ENCODE results near the gene KIFBP. TPM values are rescaled to one million over a fixed set of nuclear protein-coding genes. Genes with fewer than 3 reads are reported as not detected.

The KIFBP gene
- total and polyA plus RNA-seq, 2 of the 13 experiments (the other 11 are each of a cell fraction or from before 2014, with no cell fraction given) = 13.0 to 21.9 TPM

GRCh38 chr10:69056129-69056528, 67.5 kb downstream of the KIFBP start (continued):
- peak; percentile 55 for TF ChIP-seq ZNF687 (CRISPR knock-in tag; IDR thresholded peaks at IDR 0.05)
- TF ChIP-seq KLF9 (CRISPR knock-in tag; IDR thresholded peaks at IDR 0.05; ENCODE audit: low read depth) = no peak
- peak; percentile 85 for TF ChIP-seq ETV5 (CRISPR knock-in tag; IDR thresholded peaks at IDR 0.05; ENCODE audit: borderline replicate concordance)
- TF ChIP-seq RARA (CRISPR knock-in tag; IDR thresholded peaks at IDR 0.05) = peak; percentile 49; the same call in 1 of the 2 replicates
- peak; percentile 46; the same call in 1 of the 2 replicates for TF ChIP-seq HNF4A (CRISPR knock-in tag; IDR thresholded peaks at IDR 0.05)
- TF ChIP-seq GABPB1 (CRISPR knock-in tag; IDR thresholded peaks at IDR 0.05) = peak; percentile 63
- TF ChIP-seq NR2F6 (IDR thresholded peaks at IDR 0.05) = no peak
- peak; percentile 82 for TF ChIP-seq NR2F6 (CRISPR knock-in tag; IDR thresholded peaks at IDR 0.05)
- no peak for TF ChIP-seq ZNF350 (CRISPR knock-in tag; IDR thresholded peaks at IDR 0.05; ENCODE audit: borderline replicate concordance, low read depth)
- 0 out of 2 replicates have a peak, but pooled peaks have one; percentile 33 for TF ChIP-seq PATZ1 (CRISPR knock-in tag; IDR thresholded peaks at IDR 0.05)
- TF ChIP-seq SAP130 (CRISPR knock-in tag; IDR thresholded peaks at IDR 0.05; ENCODE audit: low read depth) = peak; percentile 26; the same call in 1 of the 2 replicates
- no peak for TF ChIP-seq FOSL1 (CRISPR knock-in tag; IDR thresholded peaks at IDR 0.05; ENCODE audit: borderline replicate concordance)
- TF ChIP-seq SP4 (CRISPR knock-in tag; IDR thresholded peaks at IDR 0.05) = no peak
- TF ChIP-seq ZZZ3 (CRISPR knock-in tag; IDR thresholded peaks at IDR 0.05; ENCODE audit: borderline replicate concordance) = no peak
- 0 out of 2 replicates have a peak, but pooled peaks have one; percentile 27 for TF ChIP-seq THRA (CRISPR knock-in tag; IDR thresholded peaks at IDR 0.05; ENCODE audit: borderline replicate concordance)
- 0 out of 4 replicates have a peak, but pooled peaks of 1 of the 2 experiments have one; percentile 35 for TF ChIP-seq NR2F1 (CRISPR knock-in tag; IDR thresholded peaks at IDR 0.05)
- TF ChIP-seq MAX (IDR thresholded peaks at IDR 0.05) = peak; percentile 40; the same call in 1 of the 2 replicates
- TF ChIP-seq TFDP1 (CRISPR knock-in tag; IDR thresholded peaks at IDR 0.05; ENCODE audit: borderline replicate concordance) = 0 out of 2 replicates have a peak, but pooled peaks have one; percentile 14
- TF ChIP-seq ELF3 (CRISPR knock-in tag; IDR thresholded peaks at IDR 0.05) = peak; percentile 33; the same call in 1 of the 2 replicates
- TF ChIP-seq ZBTB33 (CRISPR knock-in tag; IDR thresholded peaks at IDR 0.05) = 0 out of 2 replicates have a peak, but pooled peaks have one; percentile 15
